Fibroblast of the aortic adventitia (primary cell): Measurements from ENCODE around the gene FYB1. TPM values are rescaled to one million over a fixed set of nuclear protein-coding genes. Genes with fewer than 3 reads are reported as not detected.

Source experiments
- DNase-seq: peaks from one replicate; pipeline ENCODE4 v3.0.0-alpha.2; 2010; ENCODE audit warnings: low read depth
- H3K4me3 ChIP-seq: 2 replicates; pipeline ENCODE4 v1.5.1; 2011; ENCODE audit warnings: low read depth, mild to moderate bottlenecking, control low read depth, low read length, moderate library complexity
- total RNA-seq: library from RNA; depleted of rRNA; stranded (reverse); fragments of >200 nt; gene quantifications from 2 replicates; pipeline ENCODE4 v1.2.3, GENCODE V29; 2012; ENCODE audit warnings: low replicate concordance
- TF ChIP-seq, protein P1 (sequence below): IDR thresholded peaks from 2 replicates; pipeline ENCODE4 v1.5.1; 2011; ENCODE audit warnings: mild to moderate bottlenecking, low read length, control low read depth, inconsistent platforms; ENCODE audit not compliant: insufficient read depth

FYB1 gene
- total RNA-seq, 1 donor: 0.54 TPM

DNA sequence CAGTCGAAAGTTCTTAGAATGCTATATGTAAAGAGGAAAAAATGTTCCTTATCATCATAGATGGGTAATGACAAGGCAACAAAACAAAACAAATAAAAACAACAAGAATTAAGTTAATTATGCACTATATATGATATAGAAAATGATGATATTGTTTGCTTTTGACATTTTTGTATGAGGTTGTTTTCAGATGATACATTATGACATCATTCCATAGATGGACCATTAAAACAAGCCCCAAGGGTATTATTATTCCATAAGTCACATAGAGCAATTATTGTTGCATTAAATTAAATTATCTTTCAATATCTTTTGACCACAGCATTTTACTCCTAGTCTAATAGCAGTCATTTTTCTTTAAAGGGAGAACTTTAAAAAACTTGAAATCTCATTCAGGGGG lies 88.6 kb downstream of the FYB1 start:
- TF ChIP-seq, protein P1, sequence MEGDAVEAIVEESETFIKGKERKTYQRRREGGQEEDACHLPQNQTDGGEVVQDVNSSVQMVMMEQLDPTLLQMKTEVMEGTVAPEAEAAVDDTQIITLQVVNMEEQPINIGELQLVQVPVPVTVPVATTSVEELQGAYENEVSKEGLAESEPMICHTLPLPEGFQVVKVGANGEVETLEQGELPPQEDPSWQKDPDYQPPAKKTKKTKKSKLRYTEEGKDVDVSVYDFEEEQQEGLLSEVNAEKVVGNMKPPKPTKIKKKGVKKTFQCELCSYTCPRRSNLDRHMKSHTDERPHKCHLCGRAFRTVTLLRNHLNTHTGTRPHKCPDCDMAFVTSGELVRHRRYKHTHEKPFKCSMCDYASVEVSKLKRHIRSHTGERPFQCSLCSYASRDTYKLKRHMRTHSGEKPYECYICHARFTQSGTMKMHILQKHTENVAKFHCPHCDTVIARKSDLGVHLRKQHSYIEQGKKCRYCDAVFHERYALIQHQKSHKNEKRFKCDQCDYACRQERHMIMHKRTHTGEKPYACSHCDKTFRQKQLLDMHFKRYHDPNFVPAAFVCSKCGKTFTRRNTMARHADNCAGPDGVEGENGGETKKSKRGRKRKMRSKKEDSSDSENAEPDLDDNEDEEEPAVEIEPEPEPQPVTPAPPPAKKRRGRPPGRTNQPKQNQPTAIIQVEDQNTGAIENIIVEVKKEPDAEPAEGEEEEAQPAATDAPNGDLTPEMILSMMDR: no peak
- H3K4me3 ChIP-seq: no peak overlapping the region
- no peak for DNase-seq

DNA sequence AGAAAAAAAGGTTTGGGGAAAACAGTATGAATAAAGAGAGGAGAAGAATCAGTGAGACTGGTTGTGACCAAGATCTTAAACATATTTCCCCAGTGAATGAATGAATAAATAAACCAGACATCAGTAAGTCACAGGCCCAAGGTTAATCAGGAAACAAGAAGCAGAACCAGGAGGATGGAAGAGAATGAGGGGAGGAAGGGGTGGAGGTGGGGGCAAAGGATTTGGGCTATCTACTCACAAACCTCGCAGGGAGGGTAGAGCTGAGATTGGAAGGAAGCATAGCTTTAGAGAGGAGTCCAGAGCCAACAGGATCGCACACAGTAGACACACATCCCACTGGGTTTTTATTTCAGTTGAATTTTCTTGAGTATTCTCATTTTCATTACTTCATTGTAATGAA lies 97.4 kb downstream of the FYB1 start:
- TF ChIP-seq, protein P1: no peak
- no peak for DNase-seq

DNA sequence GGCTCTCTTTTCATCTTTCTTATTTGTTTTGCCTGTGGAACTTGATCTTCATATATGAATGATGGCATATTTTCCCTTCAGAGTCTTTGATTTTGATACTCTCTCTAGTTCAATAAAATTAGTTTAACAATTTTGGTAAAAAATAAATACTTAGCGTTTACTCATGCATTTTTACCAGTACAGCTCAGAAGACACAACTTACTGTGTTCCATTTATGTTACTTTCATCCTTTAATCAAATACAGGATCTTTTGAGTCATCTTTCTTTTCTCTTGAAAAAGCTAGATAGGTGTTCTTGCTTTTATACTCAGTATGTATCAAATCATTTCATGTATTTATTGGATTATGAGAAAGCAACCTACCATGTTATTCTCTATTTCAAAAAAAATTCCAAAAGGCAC lies 98.0 kb downstream of the FYB1 start:
- TF ChIP-seq, protein P1: no peak
- DNase-seq: no peak
- H3K4me3 ChIP-seq: no peak overlapping the region

More for the DNA sequence above, 97.4 kb downstream of the FYB1 start:
- H3K4me3 ChIP-seq: no peak overlapping the region

- no peak for DNase-seq
- TF ChIP-seq, protein P1: no peak
- no peak overlapping the region for H3K4me3 ChIP-seq
Observed at GRCh38 chr5:39120052-39120420, 99.3 kb downstream of the FYB1 start.

GRCh38 chr5:39119404-39120051 lies 99.8 kb downstream of the FYB1 start:
- H3K4me3 ChIP-seq: no peak overlapping the region
- peak; percentile 62 for DNase-seq
- TF ChIP-seq, protein P1: no peak

GRCh38 chr5:39118638-39119037 lies 100.7 kb downstream of the FYB1 start:
- no peak overlapping the region for H3K4me3 ChIP-seq
- TF ChIP-seq, protein P1: no peak
- DNase-seq: no peak

DNA sequence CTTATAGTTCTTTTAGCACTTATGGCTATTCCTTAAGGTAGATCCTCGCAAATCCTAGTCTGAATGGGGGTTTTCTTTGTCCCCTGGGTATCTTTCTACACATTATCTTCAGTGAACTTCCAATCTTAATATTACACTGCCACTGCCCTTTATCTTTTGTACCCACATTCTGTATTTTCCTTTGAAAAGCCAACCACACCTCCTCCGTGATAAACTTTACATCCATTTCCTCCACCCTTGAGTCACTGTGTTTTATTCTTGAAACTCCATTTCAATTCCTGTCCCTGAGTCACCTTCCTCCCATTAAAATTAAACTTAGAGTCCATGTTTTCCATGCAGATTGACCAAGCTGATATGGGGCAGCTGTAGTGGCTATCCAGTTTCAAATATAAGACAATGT lies 102.0 kb downstream of the FYB1 start:
- H3K4me3 ChIP-seq: no peak overlapping the region
- DNase-seq: no peak
- TF ChIP-seq, protein P1: no peak
